SU-DHL-6 (cell line): ENCODE data around the gene GSC2.

Source experiments
- EZH2phosphoT487 ChIP-seq: fragments of 200-600 bp; sonication (generic), shearing (Covaris generic); conservative IDR thresholded peaks from 2 replicates; pipeline ENCODE4 v1.6.1; 2018; ENCODE audit warnings: mild to moderate bottlenecking, antibody characterized with exemption, low read length, moderate library complexity, mixed read lengths
- TF ChIP-seq, protein P1 (sequence below): fragments of 200-600 bp; sonication (generic); IDR thresholded peaks from one replicate; pipeline ENCODE4 v1.5.1; 2017; ENCODE audit warnings: antibody characterized with exemption, mild to moderate bottlenecking, low read length, moderate library complexity; ENCODE audit not compliant: insufficient read depth, poor library complexity, severe bottlenecking

DNA sequence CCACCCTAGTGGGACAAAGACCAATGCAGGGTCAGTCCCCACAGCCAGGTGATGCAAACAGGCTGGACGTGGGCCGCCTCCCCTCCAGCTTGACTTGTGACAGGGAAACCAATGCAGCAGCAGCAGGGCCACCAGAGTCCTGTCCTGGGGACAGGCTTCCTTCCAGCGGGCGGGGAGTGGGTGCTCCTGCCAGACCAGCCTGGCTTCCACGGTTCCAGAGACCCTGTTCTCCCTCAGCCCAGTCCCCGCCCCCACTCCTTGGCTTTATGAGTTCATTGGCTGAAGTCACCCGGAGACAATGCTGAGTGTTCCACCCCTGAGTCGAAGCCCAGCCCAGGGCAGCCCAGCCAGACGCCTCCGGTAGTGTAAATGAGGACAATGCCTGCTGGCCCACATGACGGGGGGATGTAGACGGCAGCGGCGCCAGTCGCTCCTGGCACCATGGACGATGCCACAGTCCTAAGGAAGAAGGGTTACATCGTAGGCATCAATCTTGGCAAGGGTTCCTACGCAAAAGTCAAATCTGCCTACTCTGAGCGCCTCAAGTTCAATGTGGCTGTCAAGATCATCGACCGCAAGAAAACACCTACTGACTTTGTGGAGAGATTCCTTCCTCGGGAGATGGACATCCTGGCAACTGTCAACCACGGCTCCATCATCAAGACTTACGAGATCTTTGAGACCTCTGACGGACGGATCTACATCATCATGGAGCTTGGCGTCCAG lies 19.0 kb downstream of the GSC2 start, which contains the start of gene TSSK2:
- TF ChIP-seq, protein P1, sequence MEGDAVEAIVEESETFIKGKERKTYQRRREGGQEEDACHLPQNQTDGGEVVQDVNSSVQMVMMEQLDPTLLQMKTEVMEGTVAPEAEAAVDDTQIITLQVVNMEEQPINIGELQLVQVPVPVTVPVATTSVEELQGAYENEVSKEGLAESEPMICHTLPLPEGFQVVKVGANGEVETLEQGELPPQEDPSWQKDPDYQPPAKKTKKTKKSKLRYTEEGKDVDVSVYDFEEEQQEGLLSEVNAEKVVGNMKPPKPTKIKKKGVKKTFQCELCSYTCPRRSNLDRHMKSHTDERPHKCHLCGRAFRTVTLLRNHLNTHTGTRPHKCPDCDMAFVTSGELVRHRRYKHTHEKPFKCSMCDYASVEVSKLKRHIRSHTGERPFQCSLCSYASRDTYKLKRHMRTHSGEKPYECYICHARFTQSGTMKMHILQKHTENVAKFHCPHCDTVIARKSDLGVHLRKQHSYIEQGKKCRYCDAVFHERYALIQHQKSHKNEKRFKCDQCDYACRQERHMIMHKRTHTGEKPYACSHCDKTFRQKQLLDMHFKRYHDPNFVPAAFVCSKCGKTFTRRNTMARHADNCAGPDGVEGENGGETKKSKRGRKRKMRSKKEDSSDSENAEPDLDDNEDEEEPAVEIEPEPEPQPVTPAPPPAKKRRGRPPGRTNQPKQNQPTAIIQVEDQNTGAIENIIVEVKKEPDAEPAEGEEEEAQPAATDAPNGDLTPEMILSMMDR: no peak
- no peak for TF ChIP-seq EZH2phosphoT487
